ENCODE results near the gene NAALADL2. TPM values are rescaled to one million over a fixed set of nuclear protein-coding genes. Genes with fewer than 3 reads are reported as not detected.

NAALADL2 gene
- total RNA-seq, 1 donor from 2014 or later = 11.5 TPM

- Histone ChIP-seq H3K4me3 (no peak overlapping the region), H3K79me2 (ENCODE audit: low read depth) (no peaks in the 10 kb centered on the region), H3K4me2 (no peak overlapping the region), H4K20me1 (ENCODE audit: low read depth) (no peaks in the 10 kb centered on the region), H3K9me3 (ENCODE audit: low read depth) (no peaks in the 10 kb centered on the region), H3K36me3 (no peaks in the 10 kb centered on the region), H2AFZ (replicated peaks) (no peak overlapping the region), H3K27ac (no peak overlapping the region), H3K4me1 (no peaks in the 10 kb centered on the region), H3F3A (ENCODE audit: low read depth) (no peaks in the 10 kb centered on the region), H3K9ac (no peak overlapping the region), H3K27me3 (no peaks in the 10 kb centered on the region)
- no peaks in the 10 kb centered on the region for H3K27me3 Mint-ChIP-seq (ENCODE audit: insufficient read depth, low read depth)
- no peaks in the 10 kb centered on the region for H3K36me3 Mint-ChIP-seq
- no peak overlapping the region for H3K27ac Mint-ChIP-seq
- no peak for DNase-seq (ENCODE audit: low spot score)
- TF ChIP-seq EZH2phosphoT487 (IDR thresholded peaks at IDR 0.05) (no peak), EZH2 (IDR thresholded peaks at IDR 0.05) (no peak), CTCF (IDR thresholded peaks at IDR 0.05) (no peak)
- no peak overlapping the region for H3K4me3 Mint-ChIP-seq
- no peaks in the 10 kb centered on the region for H3K9me3 Mint-ChIP-seq
- peaks cover 5% of the 10 kb centered on the region for H3K4me1 Mint-ChIP-seq
Measured at GRCh38 chr3:175238801-175239200, 379.7 kb downstream of the NAALADL2 start.

- no peak for DNase-seq (ENCODE audit: low spot score)
- H3K4me2 ChIP-seq = no peak overlapping the region
Measured at GRCh38 chr3:175240921-175241320, 381.8 kb downstream of the NAALADL2 start.

GRCh38 chr3:175242243-175242642 is 383.1 kb downstream of the NAALADL2 start:
- Histone ChIP-seq H3K79me2 (ENCODE audit: low read depth) (no peaks in the 10 kb centered on the region), H3F3A (ENCODE audit: low read depth) (no peaks in the 10 kb centered on the region), H2AFZ (replicated peaks) (no peak overlapping the region), H3K27me3 (no peaks in the 10 kb centered on the region), H3K9me3 (ENCODE audit: low read depth) (no peaks in the 10 kb centered on the region), H3K36me3 (no peaks in the 10 kb centered on the region), H3K4me1 (no peaks in the 10 kb centered on the region), H4K20me1 (ENCODE audit: low read depth) (no peaks in the 10 kb centered on the region), H3K9ac (no peak overlapping the region), H3K27ac (no peak overlapping the region), H3K4me2 (no peak overlapping the region), H3K4me3 (no peak overlapping the region)
- TF ChIP-seq EZH2phosphoT487 (IDR thresholded peaks at IDR 0.05) (no peak), EZH2 (IDR thresholded peaks at IDR 0.05) (no peak), CTCF (IDR thresholded peaks at IDR 0.05) (no peak)
- H3K9me3 Mint-ChIP-seq = no peaks in the 10 kb centered on the region
- H3K27me3 Mint-ChIP-seq (ENCODE audit: insufficient read depth, low read depth) = no peaks in the 10 kb centered on the region
- no peak for DNase-seq (ENCODE audit: low spot score)
- H3K36me3 Mint-ChIP-seq = no peaks in the 10 kb centered on the region
- H3K4me3 Mint-ChIP-seq = no peak overlapping the region
- H3K4me1 Mint-ChIP-seq = peaks cover 5% of the 10 kb centered on the region
- H3K27ac Mint-ChIP-seq = no peak overlapping the region

More at GRCh38 chr3:175240921-175241320, 381.8 kb downstream of the NAALADL2 start:
- Mint-ChIP-seq H3K27me3 (ENCODE audit: insufficient read depth, low read depth) (no peaks in the 10 kb centered on the region), H3K4me3 (no peak overlapping the region), H3K9me3 (no peaks in the 10 kb centered on the region), H3K27ac (no peak overlapping the region), H3K4me1 (peaks cover 5% of the 10 kb centered on the region), H3K36me3 (no peaks in the 10 kb centered on the region)
- Histone ChIP-seq H3K9me3 (ENCODE audit: low read depth) (no peaks in the 10 kb centered on the region), H3K9ac (no peak overlapping the region), H3K4me1 (no peaks in the 10 kb centered on the region), H3K27ac (no peak overlapping the region), H3K4me3 (no peak overlapping the region), H3K27me3 (no peaks in the 10 kb centered on the region), H3F3A (ENCODE audit: low read depth) (no peaks in the 10 kb centered on the region), H2AFZ (replicated peaks) (no peak overlapping the region), H3K79me2 (ENCODE audit: low read depth) (no peaks in the 10 kb centered on the region), H3K36me3 (no peaks in the 10 kb centered on the region), H4K20me1 (ENCODE audit: low read depth) (no peaks in the 10 kb centered on the region)
- TF ChIP-seq CTCF (IDR thresholded peaks at IDR 0.05) (no peak), EZH2 (IDR thresholded peaks at IDR 0.05) (no peak), EZH2phosphoT487 (IDR thresholded peaks at IDR 0.05) (no peak)

All from neural progenitor cell (in vitro differentiated cells).